IMR-90 (cell line): Measurements from ENCODE around the gene MOXD1. TPM values are rescaled to one million over a fixed set of nuclear protein-coding genes. Genes with fewer than 3 reads are reported as not detected.

ENCODE experiments used
- ATAC-seq: fragments of 200-7000 bp; cut with Tn5 transposase; 2 replicates; pipeline ENCODE4 v1.9.1; 2020; ENCODE audit warnings: low read depth, mild to moderate bottlenecking, moderate library complexity
- BruUV-seq: library from RNA; stranded (reverse); fragments of 400-500 nt; replicated peaks from 2 replicates; lab custom pipeline; 2021; lab: Mats Ljungman, UMichigan
- CTCF ChIA-PET: fragments of 300-600 bp; formaldehyde crosslinking; extraction: SDS; loops from one replicate; lab custom pipeline; 2021; ENCODE audit warnings: antibody characterized with exemption; lab: Yijun Ruan, JAX
- POLR2A ChIA-PET: fragments of 300-600 bp; sonication (Branson Sonifier 250); formaldehyde crosslinking; loops from one replicate; lab custom pipeline; 2022; ENCODE audit warnings: antibody characterized with exemption; ENCODE audit not compliant: unreplicated experiment; lab: Charles Lee
- DNase-seq: peaks from one replicate; pipeline ENCODE4 v3.0.0; 2013
- H2AFZ ChIP-seq: replicated peaks from 2 replicates; pipeline ENCODE3; 2013; ENCODE audit warnings: low read length, mild to moderate bottlenecking; ENCODE audit not compliant: poor library complexity
- H2AK5ac ChIP-seq: 2 replicates; pipeline ENCODE4 v1.6.1; 2013; ENCODE audit warnings: low read depth, low read length, inconsistent platforms
- H2AK9ac ChIP-seq: replicated peaks from 2 replicates; pipeline ENCODE3; 2013; ENCODE audit warnings: mild to moderate bottlenecking, low read depth, low read length, moderate library complexity; ENCODE audit not compliant: poor library complexity
- H2BK120ac ChIP-seq: 2 replicates; pipeline ENCODE4 v1.6.1; 2013; ENCODE audit warnings: low read depth, low read length, inconsistent platforms
- H2BK15ac ChIP-seq: 3 replicates; pipeline ENCODE4 v1.6.1; 2013; ENCODE audit warnings: low read depth, low read length, inconsistent platforms
- H2BK20ac ChIP-seq: 2 replicates; pipeline ENCODE4 v1.6.1; 2013; ENCODE audit warnings: low read depth, mild to moderate bottlenecking, inconsistent platforms, low read length, moderate library complexity
- H2BK5ac ChIP-seq: 2 replicates; pipeline ENCODE4 v1.6.1; 2013; ENCODE audit warnings: mild to moderate bottlenecking, low read depth, low read length, inconsistent platforms; ENCODE audit not compliant: poor library complexity, severe bottlenecking
- H3K14ac ChIP-seq: replicated peaks from 2 replicates; pipeline ENCODE4 v1.6.1; 2013; ENCODE audit warnings: low read depth, low read length, inconsistent platforms
- H3K18ac ChIP-seq: 2 replicates; pipeline ENCODE4 v1.6.1; 2013; ENCODE audit warnings: low read depth, low read length, control low read depth
- H3K23ac ChIP-seq: 2 replicates; pipeline ENCODE4 v1.6.1; 2013; ENCODE audit warnings: low read depth, low read length, inconsistent platforms
- H3K27ac ChIP-seq: 2 replicates; pipeline ENCODE4 v1.5.1; 2013; ENCODE audit warnings: mild to moderate bottlenecking, control low read depth, low read length; ENCODE audit not compliant: insufficient read depth
- H3K27me3 ChIP-seq: 2 replicates; pipeline ENCODE4 v1.6.1; 2013; ENCODE audit warnings: low read length; ENCODE audit not compliant: control insufficient read depth, insufficient read depth
- H3K36me3 ChIP-seq: 2 replicates; pipeline ENCODE4 v1.6.1; 2013; ENCODE audit warnings: low read length, mixed read lengths; ENCODE audit not compliant: control insufficient read depth, insufficient read depth
- H3K4ac ChIP-seq: 2 replicates; pipeline ENCODE4 v1.6.1; 2013; ENCODE audit warnings: low read depth, low read length, inconsistent platforms
- H3K4me1 ChIP-seq: 2 replicates; pipeline ENCODE4 v1.6.1; 2013; ENCODE audit warnings: low read length, mixed read lengths; ENCODE audit not compliant: control insufficient read depth, insufficient read depth
- H3K4me2 ChIP-seq: 2 replicates; pipeline ENCODE4 v1.6.1; 2013; ENCODE audit warnings: low read depth, mild to moderate bottlenecking, control low read depth, low read length, moderate library complexity
- H3K4me3 ChIP-seq: 2 replicates; pipeline ENCODE4 v1.5.1; 2013; ENCODE audit warnings: low read depth, mild to moderate bottlenecking, control low read depth, low read length, moderate library complexity; ENCODE audit not compliant: insufficient read depth
- H3K56ac ChIP-seq: 2 replicates; pipeline ENCODE4 v1.6.1; 2013; ENCODE audit warnings: low read length, inconsistent platforms; ENCODE audit not compliant: insufficient read depth; ENCODE audit errors: extremely low read depth
- H3K79me1 ChIP-seq, 2 experiments: 2 replicates each; pipeline ENCODE4 v1.6.1; 2013; ENCODE audit warnings: low read length in 2 of 2, inconsistent platforms in 1 of 2, low read depth in 1 of 2
- H3K9ac ChIP-seq: 2 replicates; pipeline ENCODE4 v1.6.1; 2013; ENCODE audit warnings: low read depth, low read length, control low read depth
- H3K9me1 ChIP-seq: 2 replicates; pipeline ENCODE4 v1.6.1; 2013; ENCODE audit warnings: low read length, inconsistent platforms; ENCODE audit not compliant: insufficient read depth
- H3K9me3 ChIP-seq: 2 replicates; pipeline ENCODE4 v1.6.1; 2013; ENCODE audit warnings: low read length; ENCODE audit not compliant: control insufficient read depth, insufficient read depth
- H4K20me1 ChIP-seq: 2 replicates; pipeline ENCODE4 v1.6.1; 2013; ENCODE audit warnings: low read length, inconsistent platforms; ENCODE audit not compliant: insufficient read depth
- H4K5ac ChIP-seq: 2 replicates; pipeline ENCODE4 v1.6.1; 2013; ENCODE audit warnings: mild to moderate bottlenecking, low read depth, low read length, control low read depth
- H4K8ac ChIP-seq, 2 experiments: 2 replicates each; pipeline ENCODE4 v1.6.1; 2013; ENCODE audit warnings: low read depth in 2 of 2, low read length in 2 of 2, control low read depth in 1 of 2, inconsistent platforms in 1 of 2
- H4K91ac ChIP-seq: 2 replicates; pipeline ENCODE4 v1.6.1; 2013; ENCODE audit warnings: low read depth, low read length, inconsistent platforms; ENCODE audit not compliant: insufficient read depth
- BHLHE40 ChIP-seq: fragments of 150-350 bp; IDR thresholded peaks from 2 replicates; pipeline ENCODE4 v1.6.1; 2016; ENCODE audit warnings: mild to moderate bottlenecking, low read depth, low read length
- CEBPB ChIP-seq: IDR thresholded peaks from 2 replicates; pipeline ENCODE4 v1.6.1; 2012; ENCODE audit warnings: low read depth, low read length, improper control_type of control experiment
- CHD1 ChIP-seq: IDR thresholded peaks from 2 replicates; pipeline ENCODE4 v1.6.1; 2012; ENCODE audit warnings: low read depth, low read length, improper control_type of control experiment
- FOS ChIP-seq: fragments of 150-350 bp; IDR thresholded peaks from 2 replicates; pipeline ENCODE4 v1.6.1; 2016; ENCODE audit warnings: low read depth, low read length
- MAFK ChIP-seq: IDR thresholded peaks from 2 replicates; pipeline ENCODE4 v1.6.1; 2012; ENCODE audit warnings: low read depth, low read length, improper control_type of control experiment
- MAZ ChIP-seq: IDR thresholded peaks from 2 replicates; pipeline ENCODE4 v1.6.1; 2012; ENCODE audit warnings: low read depth, mild to moderate bottlenecking, low read length, improper control_type of control experiment, moderate library complexity, borderline replicate concordance
- MXI1 ChIP-seq: IDR thresholded peaks from 2 replicates; pipeline ENCODE4 v1.6.1; 2012; ENCODE audit warnings: low read depth, mild to moderate bottlenecking, low read length, moderate library complexity, borderline replicate concordance
- NFE2L2 ChIP-seq: fragments of 150-350 bp; IDR thresholded peaks from 2 replicates; pipeline ENCODE4 v1.6.1; 2016; ENCODE audit warnings: low read depth, mild to moderate bottlenecking, low read length
- RCOR1 ChIP-seq: IDR thresholded peaks from 2 replicates; pipeline ENCODE4 v1.6.1; 2012; ENCODE audit warnings: mild to moderate bottlenecking, low read length, improper control_type of control experiment; ENCODE audit not compliant: insufficient replicate concordance
- RFX5 ChIP-seq: IDR thresholded peaks from 2 replicates; pipeline ENCODE4 v1.8.0; 2012; ENCODE audit warnings: low read depth, mild to moderate bottlenecking, low read length, moderate library complexity
- SMC3 ChIP-seq: fragments of 150-350 bp; IDR thresholded peaks from 2 replicates; pipeline ENCODE4 v1.6.1; 2016; ENCODE audit warnings: low read depth, mild to moderate bottlenecking, antibody characterized with exemption, low read length, moderate library complexity
- USF2 ChIP-seq: fragments of 150-350 bp; IDR thresholded peaks from 2 replicates; pipeline ENCODE4 v1.6.1; 2017; ENCODE audit warnings: mild to moderate bottlenecking, antibody characterized with exemption, low read length, low read depth
- WGBS, 2 experiments: methylation state at CpG; one replicate each; pipeline versions ENCODE4 v1.1.5 to v1.1.7; 2013; ENCODE audit warnings: missing lambda C conversion rate in 2 of 2; ENCODE audit not compliant: insufficient read length in 1 of 2; ENCODE audit errors: extremely low coverage in 2 of 2; 5-methylcytosine and 5-hydroxymethylcytosine counted together
- dilution Hi-C: fragments of 300-500 bp; cut with HindIII; formaldehyde crosslinking; loops from one replicate; pipeline ENCODE4 v1.14.3; 2018; ENCODE audit warnings: low sequenced_read_pairs; ENCODE audit not compliant: unreplicated experiment
- in situ Hi-C: fragments of 300-500 bp; cut with MboI; formaldehyde crosslinking; loops from 3 replicates; pipeline ENCODE4 v1.14.3; 2019; ENCODE audit warnings: low sequenced_read_pairs, inconsistent platforms, mixed read lengths
- intact Hi-C: fragments of 100-400 bp; cut with micrococcal nuclease; formaldehyde crosslinking; loops from 2 replicates; pipeline ENCODE4 v1.10.0; 2022
- polyA plus RNA-seq, 3 experiments: library from polyadenylated mRNA; depleted of rRNA; stranded (reverse); fragments of >200 nt; gene quantifications; 2 replicates each; pipeline ENCODE4 v1.2.3, GENCODE V29; 2012; ENCODE audit warnings: low replicate concordance in 1 of 3
- total RNA-seq: library from RNA; depleted of rRNA; stranded (reverse); fragments of >200 nt; gene quantifications from 2 replicates; pipeline ENCODE4 v1.2.3, GENCODE V29; 2012
- TF ChIP-seq, protein P1 (sequence below): fragments of 150-350 bp; IDR thresholded peaks from 2 replicates; pipeline ENCODE4 v1.6.1; 2016; ENCODE audit warnings: low read depth, mild to moderate bottlenecking, low read length, moderate library complexity, borderline replicate concordance

MOXD1 gene
- total and polyA plus RNA-seq, 2 of the 4 experiments (the other 2 are of a cell fraction) = 10.0 to 19.4 TPM

GRCh38 chr6:132445201-132445951 is 44.1 kb upstream of the MOXD1 start:
- TF ChIP-seq RCOR1 = peak; percentile 41
- TF ChIP-seq MAFK = peak; percentile 26; the same call in 1 of the 2 replicates
- TF ChIP-seq CHD1 = no peak
- no peak for TF ChIP-seq NFE2L2
- TF ChIP-seq SMC3 = no peak
- no peak for TF ChIP-seq MXI1
- 0 out of 2 replicates have a peak, but pooled peaks have one; percentile 25 for TF ChIP-seq RFX5
- no peak for TF ChIP-seq BHLHE40
- peak; percentile 79 for TF ChIP-seq CEBPB
- no peak for TF ChIP-seq MAZ
- no peak for TF ChIP-seq USF2
- peak; percentile 71; the same call in 1 of the 2 replicates for TF ChIP-seq FOS
- TF ChIP-seq, protein P1, sequence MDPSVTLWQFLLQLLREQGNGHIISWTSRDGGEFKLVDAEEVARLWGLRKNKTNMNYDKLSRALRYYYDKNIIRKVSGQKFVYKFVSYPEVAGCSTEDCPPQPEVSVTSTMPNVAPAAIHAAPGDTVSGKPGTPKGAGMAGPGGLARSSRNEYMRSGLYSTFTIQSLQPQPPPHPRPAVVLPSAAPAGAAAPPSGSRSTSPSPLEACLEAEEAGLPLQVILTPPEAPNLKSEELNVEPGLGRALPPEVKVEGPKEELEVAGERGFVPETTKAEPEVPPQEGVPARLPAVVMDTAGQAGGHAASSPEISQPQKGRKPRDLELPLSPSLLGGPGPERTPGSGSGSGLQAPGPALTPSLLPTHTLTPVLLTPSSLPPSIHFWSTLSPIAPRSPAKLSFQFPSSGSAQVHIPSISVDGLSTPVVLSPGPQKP = no peak
- no peak overlapping the region for H3K56ac ChIP-seq
- no TSS peak for BruUV-seq
- no peak overlapping the region for H2AFZ ChIP-seq
- in situ Hi-C loops (no loop called here), dilution Hi-C loops (no loop called here), intact Hi-C loops (loop anchor here (2.0 kb wide), 1 partner anchor 45 kb away; the partner anchor contains the start of gene MOXD1)
- no peaks in the 10 kb centered on the region for H3K27me3 ChIP-seq
- H2BK120ac ChIP-seq = no peak overlapping the region
- no peak overlapping the region for H4K91ac ChIP-seq
- H3K4me3 ChIP-seq = no peak overlapping the region
- no peak overlapping the region for H2BK20ac ChIP-seq
- DNase-seq (peak; percentile 88), ATAC-seq (peak; percentile 98)
- no peak overlapping the region for H3K18ac ChIP-seq
- peak overlapping the region in 1 of 2 experiments; percentile 43; a peak in 1 of 4 replicates for H4K8ac ChIP-seq
- H2BK15ac ChIP-seq = no peak overlapping the region
- no peaks in the 10 kb centered on the region; the same call in none of the 2 replicates for H3K9me3 ChIP-seq
- H3K79me1 ChIP-seq = no peaks in the 10 kb centered on the region
- H3K4ac ChIP-seq = no peak overlapping the region
- H3K9me1 ChIP-seq = 0 out of 2 replicates have a peak, but pooled peaks cover 3% of the 10 kb centered on the region
- CTCF ChIA-PET = no interaction called here
- H3K4me2 ChIP-seq = peak overlapping the region; percentile 55; the same call in 1 of the 2 replicates
- POLR2A ChIA-PET = no interaction called here
- no peak overlapping the region for H3K9ac ChIP-seq
- H4K5ac ChIP-seq = no peak overlapping the region
- H4K20me1 ChIP-seq = no peaks in the 10 kb centered on the region
- 0 out of 2 replicates have a peak, but pooled peaks cover 2% of the 10 kb centered on the region for H3K4me1 ChIP-seq
- H2BK5ac ChIP-seq = peak overlapping the region; percentile 68
- no peak overlapping the region for H2AK5ac ChIP-seq
- no peak overlapping the region for H3K23ac ChIP-seq
- H3K14ac ChIP-seq = no peak overlapping the region
- WGBS, 2 experiments = no CpG with 5 or more reads among the region's 3 CpGs
- H3K27ac ChIP-seq = no peak overlapping the region
- H2AK9ac ChIP-seq = no peak overlapping the region
- H3K36me3 ChIP-seq = no peaks in the 10 kb centered on the region
